LoVo (cell line): ENCODE results near the gene VIPR2.

Experiments used
- DNase-seq: peaks from one replicate; pipeline ENCODE4 v3.0.0-alpha.2; 2016; ENCODE audit warnings: low spot score

VIPR2 gene

GRCh38 chr7:159066816-159067575 lies 77.7 kb downstream of the VIPR2 start:
- no peak for DNase-seq

DNA sequence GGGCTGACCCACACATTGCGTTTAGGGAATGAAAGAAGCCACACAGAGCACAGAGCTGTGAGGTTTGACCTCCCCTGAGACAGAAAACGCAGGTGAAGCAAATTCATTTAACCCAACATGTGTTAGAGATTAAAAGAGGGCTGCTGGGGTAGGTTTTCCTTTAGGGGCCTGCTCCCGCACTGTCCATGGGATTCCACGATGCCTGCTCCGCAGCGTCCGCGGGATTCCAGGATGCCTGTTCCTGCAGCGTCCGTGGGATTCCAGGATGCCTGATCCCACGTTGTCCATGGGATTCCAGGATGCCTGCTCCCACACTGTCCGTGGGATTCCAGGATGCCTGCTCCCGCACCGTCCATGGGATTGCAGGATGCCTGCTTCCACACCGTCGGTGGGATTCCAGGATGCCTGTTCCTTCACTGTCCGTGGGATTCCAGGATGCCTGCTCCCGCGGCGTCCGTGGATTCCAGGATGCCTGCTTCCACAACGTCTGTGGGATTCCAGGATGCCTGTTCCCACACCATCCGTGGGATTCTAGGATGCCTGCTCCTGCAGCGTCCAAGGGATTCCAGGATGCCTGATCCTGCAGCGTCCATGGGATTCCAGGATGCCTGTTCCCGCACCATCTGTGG lies 78.7 kb downstream of the VIPR2 start:
- no peak for DNase-seq

- DNase-seq = no peak
Measured at GRCh38 chr7:159064816-159065510, 79.7 kb downstream of the VIPR2 start.

DNA sequence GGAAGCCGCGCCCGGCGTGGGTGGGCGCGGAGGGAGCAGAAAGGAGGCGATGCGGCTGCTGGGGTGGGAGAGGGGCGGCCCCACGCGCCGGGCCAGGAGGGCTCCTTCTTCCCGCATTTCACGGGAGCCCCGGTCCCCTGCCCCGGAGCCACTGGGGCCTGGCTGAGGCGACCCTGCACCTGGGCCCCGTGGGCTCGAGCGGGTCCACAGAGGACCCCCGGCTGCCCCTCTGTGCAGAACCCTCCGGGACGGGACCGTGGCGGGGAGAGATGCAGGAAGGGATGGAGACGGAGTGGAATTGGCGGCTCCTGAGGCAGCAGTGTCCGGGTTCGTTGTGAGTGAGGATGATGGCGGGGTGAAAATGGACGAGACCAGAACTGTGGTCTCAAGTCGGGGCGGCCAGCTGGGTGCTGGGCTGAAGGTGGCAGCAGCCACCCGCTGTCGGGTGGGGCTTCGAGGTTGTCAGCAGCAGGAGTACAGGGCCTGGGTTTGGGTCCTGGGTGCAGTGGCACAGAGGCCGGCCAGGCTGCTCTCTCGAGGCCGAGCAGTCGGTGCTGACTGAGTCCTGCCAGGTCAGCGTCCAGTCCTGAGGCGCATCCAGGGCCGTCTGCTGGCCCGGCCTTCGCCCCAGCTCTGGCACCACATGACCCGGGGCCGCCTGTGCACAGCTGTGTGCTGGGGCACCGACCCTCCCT lies 80.4 kb downstream of the VIPR2 start:
- DNase-seq = no peak

DNA sequence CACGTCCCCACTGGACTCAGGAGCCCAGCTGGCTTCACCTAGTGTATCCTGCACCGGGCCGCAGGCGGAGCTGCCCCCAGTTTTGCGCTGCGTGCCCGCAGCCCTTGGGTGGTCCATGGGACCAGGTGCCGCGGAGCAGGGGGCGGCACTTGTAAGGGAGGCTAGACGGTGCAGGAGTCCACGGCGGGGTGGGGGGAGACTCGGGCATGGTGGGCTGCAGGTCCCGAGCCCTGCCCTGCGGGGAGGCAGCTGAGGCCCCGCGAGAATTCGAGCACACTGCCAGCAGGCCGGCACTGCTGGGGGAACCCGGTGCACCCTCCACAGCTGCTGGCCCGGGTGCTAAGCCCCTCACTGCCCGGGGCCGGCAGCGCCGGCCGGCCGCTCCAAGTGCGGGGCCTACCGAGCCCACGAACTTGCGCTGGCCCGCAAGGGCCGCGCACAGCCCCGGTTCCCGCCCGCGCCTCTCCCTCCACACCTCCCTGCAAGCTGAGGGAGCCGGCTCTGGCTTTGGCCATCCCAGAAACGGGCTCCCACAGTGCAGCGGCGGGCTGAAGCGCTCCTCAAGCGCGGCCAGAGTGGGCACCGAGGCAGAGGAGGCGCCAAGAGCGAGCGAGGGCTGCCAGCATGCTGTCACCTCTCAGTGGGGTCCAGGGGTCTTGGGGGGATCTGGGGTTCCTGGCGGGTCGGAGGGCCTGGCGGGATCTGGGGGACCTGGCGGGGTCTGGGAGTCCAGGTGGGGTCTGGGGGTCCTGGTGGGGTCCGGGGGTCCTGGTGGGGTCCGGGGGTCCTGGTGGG lies 81.4 kb downstream of the VIPR2 start:
- no peak for DNase-seq

GRCh38 chr7:159062569-159062968 lies 82.1 kb downstream of the VIPR2 start:
- DNase-seq = no peak

- no peak for DNase-seq
Measured at GRCh38 chr7:159061674-159062212, 82.9 kb downstream of the VIPR2 start.

- no peak for DNase-seq
Measured at GRCh38 chr7:159061209-159061608, 83.5 kb downstream of the VIPR2 start.

GRCh38 chr7:159060440-159060839 lies 84.2 kb downstream of the VIPR2 start:
- DNase-seq = no peak

GRCh38 chr7:159059629-159060028 lies 85.0 kb downstream of the VIPR2 start:
- DNase-seq = no peak

GRCh38 chr7:159057647-159058046 lies 87.0 kb downstream of the VIPR2 start:
- DNase-seq = no peak

DNA sequence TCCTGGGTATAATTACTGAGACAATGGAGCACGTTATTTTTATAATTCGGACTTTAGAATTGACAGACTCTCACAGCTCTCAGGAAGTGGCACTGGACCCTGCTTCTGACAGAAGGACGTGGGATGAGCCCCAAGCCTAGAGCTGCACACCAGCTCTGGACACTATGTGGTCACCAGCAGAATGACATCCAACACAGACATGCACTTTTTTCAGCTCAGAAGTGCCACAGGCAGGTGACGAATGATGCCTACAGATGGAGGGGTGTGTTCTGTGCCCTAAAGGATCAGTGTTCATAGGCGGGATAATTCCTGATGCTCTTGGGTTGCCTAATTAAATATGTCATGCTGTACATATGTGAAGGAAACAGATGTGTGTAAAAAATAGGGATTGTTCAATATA lies 87.9 kb downstream of the VIPR2 start:
- DNase-seq = no peak

DNA sequence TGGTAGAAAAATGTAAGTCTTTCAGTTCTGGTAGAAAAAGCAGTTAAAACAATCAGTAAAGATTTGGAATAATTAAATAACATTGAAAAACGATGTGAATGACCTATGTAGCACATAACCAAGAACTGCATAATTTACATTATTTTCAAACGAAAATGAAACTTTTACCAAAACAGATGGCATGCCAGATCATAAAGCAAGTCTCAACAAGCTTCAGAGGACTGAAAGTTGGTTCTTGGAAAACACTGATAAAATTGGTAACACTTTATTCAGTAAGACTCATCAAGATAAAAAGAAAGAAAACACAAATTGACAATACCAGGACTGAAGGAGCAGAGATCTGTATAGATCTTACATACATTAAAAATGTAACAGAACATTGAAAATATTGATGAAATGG lies 92.8 kb downstream of the VIPR2 start:
- no peak for DNase-seq

GRCh38 chr7:159050704-159051103 lies 94.0 kb downstream of the VIPR2 start:
- no peak for DNase-seq

GRCh38 chr7:159049266-159050025 lies 95.2 kb downstream of the VIPR2 start:
- DNase-seq = no peak

DNA sequence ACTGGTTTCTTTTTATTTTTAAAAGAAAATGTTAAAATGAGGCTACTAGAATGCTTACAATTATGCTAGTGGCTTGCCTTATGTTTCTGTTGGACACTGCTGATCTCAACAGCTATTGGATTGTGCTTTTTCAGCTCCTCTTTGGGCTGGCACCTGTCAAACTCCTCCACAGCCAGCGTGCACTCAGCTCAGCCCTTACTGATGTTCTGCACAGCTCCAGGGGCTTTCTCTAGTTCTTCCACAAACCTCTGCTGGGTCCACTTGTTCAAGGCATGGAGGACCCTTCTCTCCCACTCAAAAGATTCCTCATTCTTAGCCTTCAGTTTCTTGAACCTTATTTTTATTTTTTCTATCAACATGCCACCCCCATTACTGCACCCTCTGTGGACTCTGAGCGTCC lies 96.0 kb downstream of the VIPR2 start:
- DNase-seq = no peak

DNA sequence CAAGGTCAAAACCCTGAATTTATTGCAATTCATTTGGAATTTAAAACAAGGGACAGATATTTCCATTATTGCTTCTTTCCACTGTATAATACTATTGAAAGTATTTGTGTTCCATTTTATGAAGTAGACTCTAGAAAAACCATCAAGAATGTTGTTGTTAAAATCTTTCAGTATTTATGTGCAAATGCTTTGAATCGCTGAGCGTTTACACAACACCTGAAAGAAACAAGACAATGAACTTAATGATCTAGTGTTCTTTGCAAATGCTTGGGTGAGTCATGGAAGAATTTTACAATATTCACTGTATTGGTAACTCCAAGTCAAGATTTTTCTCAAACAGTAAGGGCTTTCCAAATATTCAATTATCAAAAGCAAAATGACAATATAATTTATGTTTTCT lies 97.1 kb downstream of the VIPR2 start:
- no peak for DNase-seq

GRCh38 chr7:159046300-159046699 lies 98.4 kb downstream of the VIPR2 start:
- DNase-seq = no peak

GRCh38 chr7:159045839-159046238 lies 98.8 kb downstream of the VIPR2 start:
- no peak for DNase-seq

GRCh38 chr7:159042581-159043101 lies 102.0 kb downstream of the VIPR2 start:
- DNase-seq = no peak

GRCh38 chr7:159042103-159042502 lies 102.6 kb downstream of the VIPR2 start:
- no peak for DNase-seq
